ENCODE data around the gene PRKCZ.
"Not testable (repeated sequence)": the region's sequence is repeated elsewhere in the genome, so short reads cannot be mapped to it uniquely, and the experiment has no call there.

PRKCZ gene

DNA sequence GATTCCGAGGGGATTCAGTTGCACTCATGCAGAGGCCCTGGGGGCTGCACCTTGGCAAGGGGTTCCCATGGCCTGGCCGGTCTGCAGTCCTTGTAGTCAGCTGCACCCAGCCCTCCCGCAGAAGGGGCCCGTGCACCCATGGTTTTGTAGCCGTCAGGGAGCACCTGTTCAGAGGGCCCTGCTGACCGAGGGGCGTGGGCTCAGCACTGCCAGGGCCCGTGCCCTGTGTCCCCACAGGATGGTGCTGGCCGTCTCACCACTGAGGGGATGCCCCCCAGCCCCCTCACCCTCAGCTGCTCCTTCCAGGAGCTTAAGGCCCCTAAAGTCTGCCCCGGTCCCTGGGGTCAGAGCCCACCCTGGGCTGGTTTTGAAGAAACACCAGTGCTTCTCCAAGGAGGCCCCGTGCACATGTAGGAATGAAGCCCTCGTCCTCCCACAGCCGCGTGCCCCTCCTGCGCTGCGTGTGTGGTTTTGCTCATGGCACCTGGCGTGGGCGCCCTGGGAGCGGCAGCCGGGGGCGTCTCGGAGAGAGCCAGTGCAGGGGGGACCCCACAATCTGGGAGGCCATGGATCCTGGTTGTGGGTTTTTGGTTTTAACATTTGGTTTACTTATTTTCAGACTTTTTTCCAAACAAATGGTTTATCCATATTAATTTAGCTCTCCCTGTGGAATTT lies 40.1 kb downstream of the PRKCZ start:
- no peak for DNase-seq

DNA sequence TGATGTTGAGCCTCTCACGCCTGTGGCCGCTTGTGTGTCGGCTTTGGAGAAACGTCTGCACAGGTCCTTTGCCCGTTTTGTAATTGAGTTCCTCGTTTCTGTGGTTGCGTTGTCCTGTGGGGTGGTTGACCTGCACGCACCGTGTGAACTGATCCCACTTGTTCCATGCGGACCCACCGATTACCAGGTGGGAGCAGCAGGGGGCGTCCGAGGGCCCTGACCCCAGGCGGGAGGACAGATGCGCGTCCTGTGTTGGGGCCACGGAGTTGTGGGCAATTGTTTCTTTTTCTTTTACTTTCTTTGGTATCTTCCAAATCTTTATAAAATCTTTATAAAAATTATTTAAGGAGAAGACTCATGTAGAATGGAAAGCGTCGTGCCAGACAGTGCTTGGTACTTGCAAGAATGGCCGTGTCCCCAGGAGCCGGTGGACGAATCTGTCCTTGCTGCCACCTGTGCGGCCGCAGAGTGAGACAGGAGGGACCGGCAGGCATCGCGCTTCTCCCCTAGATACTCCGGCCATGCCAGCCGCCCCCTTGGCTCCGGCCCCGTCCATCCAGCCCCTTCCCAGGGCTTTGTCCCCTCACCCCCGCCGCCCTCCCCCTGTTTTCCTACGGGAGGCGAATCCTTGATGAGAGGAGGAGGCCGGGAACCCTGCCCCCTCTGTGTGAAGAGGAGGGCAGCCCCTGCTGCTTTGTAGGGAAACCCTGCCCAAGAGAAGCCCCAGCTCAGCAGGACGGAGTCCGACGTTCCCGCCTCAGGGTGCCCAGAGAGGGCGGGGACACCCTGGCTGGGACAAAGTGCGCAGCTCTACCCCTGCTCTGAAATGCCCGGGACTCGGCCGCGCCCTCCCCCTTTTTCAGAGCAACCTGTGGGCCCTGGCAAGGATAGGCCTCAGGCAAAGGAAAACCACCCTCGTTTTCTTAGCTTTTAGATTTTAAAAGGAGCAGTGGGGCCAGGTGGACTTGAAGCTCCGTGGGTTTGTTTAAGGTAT lies 41.7 kb downstream of the PRKCZ start:
- DNase-seq: no peak

- DNase-seq: no peak
Measured at GRCh38 chr1:2093055-2093454, 42.8 kb downstream of the PRKCZ start.

DNA sequence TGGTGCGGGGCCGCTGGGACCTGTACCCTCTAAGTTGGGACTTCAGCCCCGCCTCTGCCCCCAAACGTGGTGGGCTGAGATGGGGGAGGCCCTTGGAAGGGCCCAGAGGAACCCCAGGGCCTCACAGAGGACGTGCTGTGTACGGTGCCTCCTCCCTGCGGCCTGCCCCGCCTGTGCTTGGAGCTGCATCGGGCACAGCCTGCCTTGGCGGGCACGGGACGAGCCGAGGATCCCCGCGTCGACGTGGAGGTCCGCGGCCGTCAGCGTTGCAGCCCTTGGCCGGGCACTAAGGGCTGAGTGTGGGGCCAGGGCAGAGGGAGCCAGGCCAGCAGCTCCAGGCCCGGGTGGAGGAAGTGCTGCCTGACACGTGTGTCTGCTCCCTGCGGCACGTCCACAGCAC lies 43.4 kb downstream of the PRKCZ start:
- no peak for DNase-seq

DNA sequence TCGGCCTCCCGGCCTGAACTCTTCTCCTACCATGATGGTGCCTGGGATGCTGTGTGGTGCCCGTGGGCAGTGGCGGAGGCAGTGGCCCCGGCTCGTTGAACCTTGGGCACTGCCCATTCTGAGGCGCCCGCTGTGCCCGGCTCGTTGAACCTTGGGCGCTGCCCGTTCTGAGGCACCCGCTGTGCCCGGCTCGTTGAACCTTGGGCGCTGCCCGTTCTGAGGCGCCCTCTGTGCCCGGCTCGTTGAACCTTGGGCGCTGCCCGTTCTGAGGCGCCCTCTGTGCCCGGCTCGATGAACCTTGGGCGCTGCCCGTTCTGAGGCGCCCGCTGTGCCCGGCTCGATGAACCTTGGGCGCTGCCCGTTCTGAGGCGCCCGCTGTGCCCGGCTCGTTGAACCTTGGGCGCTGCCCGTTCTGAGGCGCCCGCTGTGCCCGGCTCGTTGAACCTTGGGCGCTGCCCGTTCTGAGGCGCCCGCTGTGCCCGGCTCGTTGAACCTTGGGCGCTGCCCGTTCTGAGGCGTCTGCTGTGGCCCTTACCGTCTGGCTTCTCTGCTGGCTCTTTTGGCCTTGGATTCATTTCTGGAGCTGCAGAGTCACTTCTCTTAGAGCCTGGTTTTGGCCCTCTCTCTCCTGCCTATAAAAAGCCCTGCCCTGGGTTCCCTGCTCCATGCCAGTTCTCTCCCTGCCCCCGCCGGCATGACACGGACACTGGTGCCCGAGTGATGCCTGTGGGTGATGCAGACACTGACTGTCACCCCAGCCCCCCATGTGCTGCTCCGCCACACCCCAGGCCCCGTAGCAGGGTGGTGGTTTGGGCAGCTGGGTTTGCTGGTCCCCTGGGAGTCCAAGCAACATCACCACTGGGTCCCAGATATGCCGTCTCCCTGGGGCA lies 44.3 kb downstream of the PRKCZ start:
- DNase-seq: not testable (repeated sequence)

- no peak for DNase-seq
Measured at GRCh38 chr1:2095394-2095793, 45.2 kb downstream of the PRKCZ start.

- no peak for DNase-seq
Measured at GRCh38 chr1:2095981-2096736, 45.9 kb downstream of the PRKCZ start.

- no peak for DNase-seq
Measured at GRCh38 chr1:2097386-2098300, 47.4 kb downstream of the PRKCZ start.

DNA sequence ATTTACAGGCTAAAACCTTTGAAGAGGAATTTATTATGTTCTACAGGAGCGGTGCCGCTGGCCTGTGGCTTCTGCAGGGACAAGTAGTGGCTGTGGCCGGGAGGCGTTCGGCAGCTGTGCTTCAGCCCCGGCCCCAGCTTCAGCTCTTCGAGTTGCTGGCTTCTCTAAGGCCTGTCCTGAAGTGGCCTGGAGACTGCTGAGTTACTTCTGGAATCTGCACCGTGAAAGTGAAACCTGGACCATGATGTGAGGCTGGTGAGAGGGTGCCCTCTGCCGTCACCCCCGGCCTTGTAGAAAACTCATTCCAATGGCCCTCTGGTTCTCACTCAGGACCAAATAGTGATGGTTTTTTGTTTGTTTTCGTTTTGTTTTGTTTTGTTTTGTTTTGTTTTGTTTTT lies 48.1 kb downstream of the PRKCZ start:
- DNase-seq: no peak

DNA sequence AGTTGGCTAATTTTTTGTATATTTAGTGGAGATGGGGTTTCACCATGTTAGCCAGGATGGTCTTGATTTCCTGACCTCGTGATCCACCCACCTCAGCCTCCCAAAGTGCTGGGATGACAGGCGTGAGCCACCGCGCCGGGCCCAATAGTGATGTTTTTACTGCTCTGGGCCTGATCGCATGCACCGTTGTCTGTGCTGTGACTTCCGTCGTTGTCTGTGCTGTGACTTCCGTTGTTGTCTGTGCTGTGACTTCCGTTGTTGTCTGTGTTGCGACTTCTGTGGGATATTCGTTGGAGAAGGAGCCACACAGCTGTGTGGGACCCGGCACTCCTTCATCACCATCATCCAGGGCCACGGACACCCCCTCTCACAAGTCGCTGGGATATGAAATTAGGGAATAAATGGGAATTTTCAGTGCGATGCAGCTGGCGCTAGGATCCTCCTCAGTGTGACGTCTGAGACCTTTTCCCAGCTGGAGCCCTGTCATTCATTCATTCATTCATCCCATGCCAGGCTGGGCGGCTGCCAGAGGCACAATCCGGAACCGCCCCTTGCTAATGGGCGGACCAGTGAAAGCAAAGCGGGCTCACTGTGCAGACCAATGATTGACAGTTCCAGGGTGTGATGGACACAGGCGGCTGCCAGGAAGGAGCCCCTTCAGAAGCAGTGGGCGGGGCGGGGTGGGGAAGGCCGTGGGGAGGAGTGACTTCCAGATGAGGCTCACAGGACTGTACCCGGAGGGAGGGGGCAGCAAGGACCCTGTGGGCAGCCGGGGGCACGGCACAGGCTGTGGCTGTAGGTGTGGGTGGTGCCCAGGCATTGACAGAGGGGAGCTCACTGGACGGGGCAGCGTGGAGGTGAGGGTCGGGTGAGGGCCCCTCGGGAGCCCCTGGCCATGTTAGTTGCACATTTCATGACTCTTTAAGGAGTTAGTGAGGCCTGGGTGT lies 48.9 kb downstream of the PRKCZ start:
- DNase-seq: no peak

DNA sequence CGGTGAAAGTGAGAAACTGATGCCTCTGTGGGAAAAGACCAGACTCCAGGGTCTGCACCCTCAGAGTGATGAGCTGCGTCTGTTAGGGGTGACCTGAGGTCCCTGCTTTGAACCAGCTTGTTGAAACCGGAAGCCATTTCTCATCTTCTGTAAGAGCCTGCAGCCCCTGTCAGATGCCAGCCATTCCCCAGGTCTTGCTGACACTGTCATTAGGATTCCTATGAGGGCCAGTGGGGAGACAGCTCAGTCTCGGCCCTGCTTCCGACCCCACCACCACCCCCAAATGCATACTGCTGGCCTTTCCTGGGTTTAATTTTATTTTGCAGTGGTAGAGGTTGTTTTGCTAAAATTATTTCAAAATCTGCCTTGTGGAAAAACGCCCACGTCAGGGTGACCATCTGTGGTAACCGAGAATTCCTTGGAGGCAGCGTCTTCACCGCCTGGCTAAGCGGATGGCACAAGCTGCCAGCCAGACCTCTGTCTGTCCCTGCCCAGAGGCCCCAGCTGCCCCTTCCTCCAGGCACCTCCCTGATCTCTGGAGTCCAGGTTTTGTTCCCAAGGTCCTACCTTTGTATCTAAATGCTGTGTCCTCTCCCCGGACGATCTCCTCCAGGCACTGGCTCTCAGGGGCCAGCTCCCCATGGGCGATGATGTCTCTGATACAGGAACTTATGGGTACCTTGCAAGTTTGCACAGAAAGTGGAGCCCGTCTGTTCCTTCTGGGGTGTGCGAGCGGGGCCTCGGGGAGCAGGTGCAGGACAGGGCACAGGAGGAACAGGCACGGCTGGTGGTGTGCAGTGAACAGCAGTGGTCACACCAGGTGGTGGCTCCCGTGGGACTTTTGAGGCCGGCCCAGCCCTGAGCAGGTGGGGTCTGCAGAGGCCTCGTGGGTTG lies 49.9 kb downstream of the PRKCZ start:
- no peak for DNase-seq

DNA sequence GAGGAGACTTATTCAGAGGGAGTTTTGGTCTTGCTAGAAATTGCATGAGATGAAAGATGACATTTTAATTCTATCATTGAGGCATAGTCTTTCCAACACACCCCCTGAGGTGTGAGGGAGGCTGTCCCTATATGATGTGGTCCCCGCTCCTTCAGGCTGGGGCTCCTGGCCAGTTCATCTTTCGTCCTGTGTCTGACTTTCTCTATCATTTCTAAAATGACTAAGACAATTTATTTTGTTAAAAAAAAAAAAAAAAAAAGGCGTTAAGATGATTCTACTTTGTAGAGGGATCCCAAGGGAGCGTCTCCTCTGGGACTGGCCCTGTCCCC lies 50.5 kb downstream of the PRKCZ start:
- DNase-seq: no peak

DNA sequence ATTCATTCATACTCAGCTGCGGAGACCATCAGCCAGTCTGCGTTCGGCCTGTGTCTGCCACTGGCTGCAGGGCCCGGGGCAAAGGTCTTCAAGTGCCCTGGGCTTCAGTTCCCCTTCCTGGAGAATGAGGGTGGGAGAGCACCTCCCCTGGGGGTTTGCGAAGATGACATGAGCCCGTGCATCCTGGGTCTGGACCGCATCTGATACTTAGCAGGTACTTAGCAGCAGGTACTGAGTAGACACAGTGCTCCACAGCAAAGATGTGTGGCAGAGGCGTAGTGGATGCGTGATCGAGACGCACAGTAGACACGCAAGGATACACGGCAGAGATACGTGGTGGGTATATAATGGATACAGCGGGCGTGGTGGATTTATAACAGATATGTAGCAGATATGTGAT lies 51.3 kb downstream of the PRKCZ start:
- DNase-seq: no peak

DNA sequence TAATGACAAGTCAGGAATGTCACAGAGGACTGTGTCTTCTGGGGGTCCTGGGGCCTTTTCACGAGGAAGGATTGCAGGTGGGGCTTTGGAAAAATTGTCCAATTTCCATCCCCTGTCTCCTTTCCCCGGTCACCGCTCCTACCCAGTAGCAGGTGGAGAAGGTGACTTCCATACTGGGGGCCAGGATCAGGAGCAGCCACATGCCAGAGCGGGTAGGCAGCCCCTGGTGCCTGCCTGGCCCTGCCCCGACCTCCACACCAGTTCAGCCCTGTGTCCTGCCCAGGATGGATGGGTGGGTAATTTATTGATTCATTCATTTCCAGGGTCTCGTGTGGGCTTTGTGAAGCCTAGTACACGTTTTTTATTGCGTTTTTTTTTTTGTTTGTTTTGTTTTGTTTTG lies 51.7 kb downstream of the PRKCZ start:
- no peak for DNase-seq

- no peak for DNase-seq
Measured at GRCh38 chr1:2102753-2103152, 52.5 kb downstream of the PRKCZ start.

DNA sequence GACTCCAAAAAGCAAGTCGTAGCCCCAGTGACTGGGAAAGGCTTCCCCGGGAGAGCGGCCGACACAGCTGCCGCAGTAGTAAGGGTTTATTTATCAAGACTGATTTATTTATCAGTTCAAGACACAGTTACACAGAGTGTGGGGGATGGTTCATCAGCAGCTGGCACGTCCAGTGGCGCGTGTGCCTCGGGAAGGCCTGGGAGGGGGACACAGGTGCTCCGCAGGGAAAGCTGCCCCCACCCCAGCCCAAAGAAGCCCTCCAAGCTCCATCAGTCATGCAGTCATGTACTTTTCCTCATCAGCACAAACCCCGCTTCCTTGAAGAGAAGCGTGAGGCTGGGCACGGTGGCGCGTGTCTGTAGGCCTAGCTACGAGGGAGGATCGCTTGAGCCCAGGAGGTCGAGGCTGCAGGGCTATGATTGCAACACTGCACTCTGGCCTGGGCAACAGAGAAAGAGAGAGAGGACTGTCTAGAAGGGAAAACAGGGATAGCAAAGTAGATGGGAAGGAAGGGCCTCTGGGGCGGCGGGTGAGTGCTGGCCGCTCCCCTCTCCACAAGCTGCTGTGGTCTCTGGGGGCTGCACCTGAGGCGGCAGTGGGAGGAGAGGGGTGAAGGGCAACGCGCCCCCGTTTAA lies 53.2 kb downstream of the PRKCZ start:
- DNase-seq: no peak

- DNase-seq: no peak
Measured at GRCh38 chr1:2103901-2104590, 53.8 kb downstream of the PRKCZ start.

Data from amniotic stem cell (primary cell).